Esophagus (tissue), 2 donors: ENCODE data around the gene RBMS1. TPM values are rescaled to one million over a fixed set of nuclear protein-coding genes. Genes with fewer than 3 reads are reported as not detected.
"Not testable (repeated sequence)": the region's sequence is repeated elsewhere in the genome, so short reads cannot be mapped to it uniquely, and the experiment has no call there.

Experiments
- H3K27ac ChIP-seq, 2 donors: one replicate each; pipeline ENCODE4 v1.5.1; 2013; ENCODE audit warnings: low read depth in 2 of 2, mild to moderate bottlenecking in 2 of 2, inconsistent platforms in 1 of 2, low read length in 1 of 2, moderate library complexity in 1 of 2
- H3K27me3 ChIP-seq, 2 donors: one replicate each; pipeline ENCODE4 v1.6.1; 2013; ENCODE audit warnings: low read length in 2 of 2, control low read depth in 1 of 2, mild to moderate bottlenecking in 1 of 2; ENCODE audit not compliant: insufficient read depth in 2 of 2, control insufficient read depth in 1 of 2
- H3K36me3 ChIP-seq, 2 donors: one replicate each; pipeline ENCODE4 v1.6.1; 2013; ENCODE audit warnings: low read length in 1 of 2; ENCODE audit not compliant: control insufficient read depth in 2 of 2, insufficient read depth in 2 of 2
- H3K4me1 ChIP-seq, 2 donors: one replicate each; pipeline ENCODE4 v1.6.1; 2013; ENCODE audit warnings: low read length in 1 of 2; ENCODE audit not compliant: control insufficient read depth in 2 of 2, insufficient read depth in 2 of 2
- H3K4me3 ChIP-seq, 2 donors: one replicate each; pipeline ENCODE4 v1.5.1; 2013; ENCODE audit warnings: low read length in 2 of 2, mild to moderate bottlenecking in 2 of 2, low read depth in 1 of 2, moderate library complexity in 1 of 2
- H3K9me3 ChIP-seq, 2 donors: one replicate each; pipeline ENCODE4 v1.6.1; 2013; ENCODE audit warnings: mild to moderate bottlenecking in 2 of 2, low read depth in 1 of 2, low read length in 1 of 2, moderate library complexity in 1 of 2; ENCODE audit not compliant: control insufficient read depth in 2 of 2, insufficient read depth in 1 of 2
- WGBS, 2 donors: extraction: QIAGEN DNeasy Blood & Tissue Kit; methylation state at CpG; one replicate each; pipeline ENCODE4 v1.1.7; 2013; 5-methylcytosine and 5-hydroxymethylcytosine counted together
- polyA plus RNA-seq, 2 donors: library from polyadenylated mRNA; stranded (reverse); fragments of 200-250 nt; gene quantifications; one replicate each; pipeline ENCODE4 v1.2.3, GENCODE V29; 2013
- donor health status: healthy with polysubstance abuse.
- donor health status: Bipolar disorder and iron deficiency.

Gene RBMS1
- polyA plus RNA-seq, 2 donors: 18.1 to 23.6 TPM

- Histone ChIP-seq H3K27ac (no peak overlapping the region), H3K4me3 (no peak overlapping the region), H3K36me3 (peaks cover 0 to 2% of the 10 kb centered on the region in 2 donors), H3K4me1 (peaks cover 0 to 2% of the 10 kb centered on the region in 2 donors), H3K9me3 (no peaks in the 10 kb centered on the region), H3K27me3 (no peaks in the 10 kb centered on the region)
Measured at GRCh38 chr2:160450486-160450885, 43.1 kb downstream of the RBMS1 start.

GRCh38 chr2:160448821-160449220 is 44.8 kb downstream of the RBMS1 start:
- not testable (repeated sequence) for H3K27me3 ChIP-seq, H3K36me3 ChIP-seq, H3K9me3 ChIP-seq, H3K4me3 ChIP-seq, H3K27ac ChIP-seq, H3K4me1 ChIP-seq
- 93 to 96% methylated on average over 21 to 29 of the region's 29 CpGs for WGBS, 2 donors

- H3K36me3 ChIP-seq: peaks cover 0 to 2% of the 10 kb centered on the region in 2 donors
- 93 to 100% methylated on average over 1 of the region's 1 CpG for WGBS, 2 donors
- H3K4me1 ChIP-seq: peaks cover 0 to 2% of the 10 kb centered on the region in 2 donors
- no peaks in the 10 kb centered on the region for H3K9me3 ChIP-seq
- H3K27me3 ChIP-seq: no peaks in the 10 kb centered on the region
- H3K27ac ChIP-seq: no peak overlapping the region
- no peak overlapping the region for H3K4me3 ChIP-seq
Measured at GRCh38 chr2:160445673-160446072, 47.9 kb downstream of the RBMS1 start.

GRCh38 chr2:160442603-160443002 is 51.0 kb downstream of the RBMS1 start:
- no peaks in the 10 kb centered on the region for H3K9me3 ChIP-seq
- H3K4me1 ChIP-seq: peaks cover 0 to 2% of the 10 kb centered on the region in 2 donors
- 84 to 93% methylated on average over 7 of the region's 7 CpGs for WGBS, 2 donors
- H3K27ac ChIP-seq: no peak overlapping the region
- H3K36me3 ChIP-seq: peaks cover 0 to 2% of the 10 kb centered on the region in 2 donors
- no peak overlapping the region for H3K4me3 ChIP-seq
- no peaks in the 10 kb centered on the region for H3K27me3 ChIP-seq

- no peaks in the 10 kb centered on the region for H3K9me3 ChIP-seq
- no peaks in the 10 kb centered on the region for H3K36me3 ChIP-seq
- no peaks in the 10 kb centered on the region for H3K4me1 ChIP-seq
- H3K27me3 ChIP-seq: no peaks in the 10 kb centered on the region
- no peak overlapping the region for H3K4me3 ChIP-seq
- no peak overlapping the region for H3K27ac ChIP-seq
- WGBS, 2 donors: 47 to 56% methylated on average over 2 of the region's 2 CpGs
Measured at GRCh38 chr2:160440888-160441287, 52.7 kb downstream of the RBMS1 start.

GRCh38 chr2:160439038-160439437 is 54.6 kb downstream of the RBMS1 start:
- WGBS, 2 donors: 95 to 96% methylated on average over 17 to 32 of the region's 32 CpGs
- H3K27me3 ChIP-seq, H3K4me1 ChIP-seq, H3K36me3 ChIP-seq, H3K9me3 ChIP-seq, H3K4me3 ChIP-seq, H3K27ac ChIP-seq: not testable (repeated sequence)

- H3K9me3 ChIP-seq: no peaks in the 10 kb centered on the region
- no peak overlapping the region for H3K4me3 ChIP-seq
- 94 to 99% methylated on average over 4 of the region's 4 CpGs for WGBS, 2 donors
- no peak overlapping the region for H3K27ac ChIP-seq
- no peaks in the 10 kb centered on the region for H3K36me3 ChIP-seq
- no peaks in the 10 kb centered on the region for H3K27me3 ChIP-seq
- peaks cover 0 to 3% of the 10 kb centered on the region in 2 donors for H3K4me1 ChIP-seq
Measured at GRCh38 chr2:160437273-160437672, 56.3 kb downstream of the RBMS1 start.

- Histone ChIP-seq H3K27ac (no peak overlapping the region), H3K9me3 (no peaks in the 10 kb centered on the region), H3K27me3 (no peaks in the 10 kb centered on the region), H3K4me3 (no peak overlapping the region), H3K36me3 (peaks cover 0 to 6% of the 10 kb centered on the region in 2 donors), H3K4me1 (peaks cover 0 to 3% of the 10 kb centered on the region in 2 donors)
- whole genome bisulfite sequencing, 2 donors: 69 to 75% methylated on average over 3 of the region's 3 CpGs
Measured at GRCh38 chr2:160434254-160434948, 59.2 kb downstream of the RBMS1 start.

GRCh38 chr2:160433466-160434140 is 60.0 kb downstream of the RBMS1 start:
- H3K36me3 ChIP-seq: peaks cover 0 to 6% of the 10 kb centered on the region in 2 donors
- no peak overlapping the region for H3K4me3 ChIP-seq
- no peaks in the 10 kb centered on the region for H3K9me3 ChIP-seq
- no peaks in the 10 kb centered on the region for H3K27me3 ChIP-seq
- 40 to 43% methylated on average over 4 of the region's 4 CpGs for WGBS, 2 donors
- H3K4me1 ChIP-seq: peaks cover 0 to 3% of the 10 kb centered on the region in 2 donors
- no peak overlapping the region for H3K27ac ChIP-seq

GRCh38 chr2:160432633-160433032 is 61.0 kb downstream of the RBMS1 start:
- H3K9me3 ChIP-seq: no peaks in the 10 kb centered on the region
- no peaks in the 10 kb centered on the region for H3K27me3 ChIP-seq
- no peak overlapping the region for H3K4me3 ChIP-seq
- WGBS, 2 donors: 64 to 66% methylated on average over 4 of the region's 4 CpGs
- H3K4me1 ChIP-seq: peaks cover 0 to 3% of the 10 kb centered on the region in 2 donors
- peaks cover 0 to 6% of the 10 kb centered on the region in 2 donors for H3K36me3 ChIP-seq
- H3K27ac ChIP-seq: no peak overlapping the region
